ENCODE measurements around the gene TAC3. TPM values are rescaled to one million over a fixed set of nuclear protein-coding genes. Genes with fewer than 3 reads are reported as not detected.
"Not testable (repeated sequence)": the region's sequence is repeated elsewhere in the genome, so short reads cannot be mapped to it uniquely, and the experiment has no call there.

Gene TAC3
- total RNA-seq, 2 donors from 2014 or later = not detected

DNA sequence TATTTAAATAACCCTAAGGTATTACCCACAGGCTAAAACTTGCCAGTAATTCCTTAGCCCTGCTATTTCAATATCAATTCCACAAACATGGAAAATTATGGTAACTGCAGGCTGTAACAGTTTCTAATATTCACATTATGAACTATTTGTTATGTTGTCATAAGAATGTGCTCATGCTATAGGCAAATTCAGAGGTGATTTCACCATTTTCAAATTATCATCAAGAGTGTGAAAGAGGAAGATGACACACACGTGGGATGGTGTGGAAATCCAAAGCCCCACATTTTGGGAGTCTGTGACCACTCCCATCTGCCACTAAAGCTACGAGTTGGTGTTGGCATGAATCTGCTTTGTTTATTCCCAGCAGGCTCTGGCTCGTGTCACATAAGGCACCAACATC lies 39.5 kb upstream of the TAC3 start:
- no peak for DNase-seq (ENCODE audit: low spot score)
- Histone ChIP-seq H3K4me1 (replicated peaks) (no peaks in the 10 kb centered on the region), H3K36me3 (no peaks in the 10 kb centered on the region), H3K4me3 (no peak overlapping the region), H3K27me3 (replicated peaks; ENCODE audit: insufficient read depth) (no peaks in the 10 kb centered on the region), H3K27ac (no peak overlapping the region), H3K9me3 (no peaks in the 10 kb centered on the region)
- TF ChIP-seq POLR2AphosphoS5 (IDR thresholded peaks at IDR 0.05) = no peak
- TF ChIP-seq, protein P1, sequence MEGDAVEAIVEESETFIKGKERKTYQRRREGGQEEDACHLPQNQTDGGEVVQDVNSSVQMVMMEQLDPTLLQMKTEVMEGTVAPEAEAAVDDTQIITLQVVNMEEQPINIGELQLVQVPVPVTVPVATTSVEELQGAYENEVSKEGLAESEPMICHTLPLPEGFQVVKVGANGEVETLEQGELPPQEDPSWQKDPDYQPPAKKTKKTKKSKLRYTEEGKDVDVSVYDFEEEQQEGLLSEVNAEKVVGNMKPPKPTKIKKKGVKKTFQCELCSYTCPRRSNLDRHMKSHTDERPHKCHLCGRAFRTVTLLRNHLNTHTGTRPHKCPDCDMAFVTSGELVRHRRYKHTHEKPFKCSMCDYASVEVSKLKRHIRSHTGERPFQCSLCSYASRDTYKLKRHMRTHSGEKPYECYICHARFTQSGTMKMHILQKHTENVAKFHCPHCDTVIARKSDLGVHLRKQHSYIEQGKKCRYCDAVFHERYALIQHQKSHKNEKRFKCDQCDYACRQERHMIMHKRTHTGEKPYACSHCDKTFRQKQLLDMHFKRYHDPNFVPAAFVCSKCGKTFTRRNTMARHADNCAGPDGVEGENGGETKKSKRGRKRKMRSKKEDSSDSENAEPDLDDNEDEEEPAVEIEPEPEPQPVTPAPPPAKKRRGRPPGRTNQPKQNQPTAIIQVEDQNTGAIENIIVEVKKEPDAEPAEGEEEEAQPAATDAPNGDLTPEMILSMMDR (IDR thresholded peaks at IDR 0.05) = no peak
- no peak for TF ChIP-seq POLR2A (IDR thresholded peaks at IDR 0.05)
- 64% methylated on average over 3 of the region's 3 CpGs for WGBS
- intact Hi-C loops (cut with DNase I) = loop anchor here (5.0 kb wide), 1 partner anchor 49 kb away; the partner anchor contains the start of gene ZBTB39

DNA sequence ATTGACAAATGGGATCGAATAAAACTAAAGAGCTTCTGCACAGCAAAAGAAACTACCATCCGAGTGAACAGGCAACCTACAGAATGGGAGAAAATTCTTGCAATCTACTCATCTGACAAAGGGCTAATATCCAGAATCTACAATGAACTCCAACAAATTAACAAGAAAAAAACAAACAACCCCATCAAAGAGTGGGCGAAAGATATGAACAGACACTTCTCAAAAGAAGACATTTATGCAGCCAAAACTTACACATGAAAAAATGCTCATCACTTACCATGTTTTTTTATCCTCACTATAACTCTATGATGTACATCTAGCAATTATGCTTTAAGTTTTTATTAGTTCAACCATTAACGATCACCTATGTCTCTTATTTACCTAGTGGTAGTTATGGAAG lies 37.6 kb upstream of the TAC3 start:
- H3K27ac ChIP-seq; H3K27me3 ChIP-seq (replicated peaks; ENCODE audit: insufficient read depth); H3K36me3 ChIP-seq; intact Hi-C loops (cut with DNase I); H3K9me3 ChIP-seq; DNase-seq (ENCODE audit: low spot score); H3K4me1 ChIP-seq (replicated peaks); H3K4me3 ChIP-seq: not testable (repeated sequence)
- 91% methylated on average over 4 of the region's 4 CpGs for WGBS

DNA sequence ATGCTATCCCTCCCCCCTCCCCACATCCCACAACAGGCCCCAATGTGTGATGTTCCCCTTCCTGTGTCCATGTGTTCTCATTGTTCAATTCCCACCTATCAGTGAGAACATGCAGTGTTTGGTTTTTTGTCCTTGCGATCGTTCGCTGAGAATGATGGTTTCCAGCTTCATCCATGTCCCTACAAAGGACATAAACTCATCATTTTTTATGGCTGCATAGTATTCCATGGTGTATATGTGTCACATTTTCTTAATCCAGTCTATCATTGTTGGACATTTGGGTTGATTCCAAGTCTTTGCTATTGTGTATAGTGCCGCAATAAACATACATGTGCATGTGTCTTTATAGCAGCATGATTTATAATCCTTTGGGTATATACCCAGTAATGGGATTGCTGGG lies 36.8 kb upstream of the TAC3 start:
- H3K27ac ChIP-seq; intact Hi-C loops (cut with DNase I); H3K9me3 ChIP-seq; H3K4me1 ChIP-seq (replicated peaks); DNase-seq (ENCODE audit: low spot score); H3K4me3 ChIP-seq; H3K27me3 ChIP-seq (replicated peaks; ENCODE audit: insufficient read depth); H3K36me3 ChIP-seq: not testable (repeated sequence)
- WGBS = 98% methylated on average over 4 of the region's 4 CpGs

DNA sequence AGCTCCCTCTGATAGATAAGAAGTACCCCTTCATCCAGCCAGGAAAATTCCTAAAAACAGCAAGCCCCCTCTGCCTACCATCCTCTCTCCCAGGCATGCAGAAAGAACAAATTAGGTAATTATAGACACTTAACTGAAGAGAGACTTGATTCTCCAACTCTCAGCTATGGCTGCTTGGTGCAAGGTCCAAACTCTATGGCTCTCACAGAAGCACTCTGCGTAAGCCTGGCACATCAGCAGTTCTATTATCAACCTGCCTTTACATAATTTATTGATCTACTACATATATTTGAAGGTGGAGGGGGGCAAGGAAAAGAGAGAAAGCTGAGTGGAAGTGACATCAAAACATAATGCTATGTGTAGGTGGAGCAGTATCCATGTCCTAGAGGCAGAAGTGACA lies 34.7 kb upstream of the TAC3 start:
- Histone ChIP-seq H3K9me3 (no peaks in the 10 kb centered on the region), H3K27me3 (replicated peaks; ENCODE audit: insufficient read depth) (no peaks in the 10 kb centered on the region), H3K4me1 (replicated peaks) (no peaks in the 10 kb centered on the region), H3K4me3 (no peak overlapping the region), H3K27ac (no peak overlapping the region), H3K36me3 (no peaks in the 10 kb centered on the region)
- no peak for DNase-seq (ENCODE audit: low spot score)
- intact Hi-C loops (cut with DNase I) = no loop called here
- TF ChIP-seq POLR2AphosphoS5 (IDR thresholded peaks at IDR 0.05) = no peak
- TF ChIP-seq, protein P1 (IDR thresholded peaks at IDR 0.05) = no peak
- TF ChIP-seq POLR2A (IDR thresholded peaks at IDR 0.05) = no peak
- WGBS = 92% methylated on average over 1 of the region's 1 CpG

DNA sequence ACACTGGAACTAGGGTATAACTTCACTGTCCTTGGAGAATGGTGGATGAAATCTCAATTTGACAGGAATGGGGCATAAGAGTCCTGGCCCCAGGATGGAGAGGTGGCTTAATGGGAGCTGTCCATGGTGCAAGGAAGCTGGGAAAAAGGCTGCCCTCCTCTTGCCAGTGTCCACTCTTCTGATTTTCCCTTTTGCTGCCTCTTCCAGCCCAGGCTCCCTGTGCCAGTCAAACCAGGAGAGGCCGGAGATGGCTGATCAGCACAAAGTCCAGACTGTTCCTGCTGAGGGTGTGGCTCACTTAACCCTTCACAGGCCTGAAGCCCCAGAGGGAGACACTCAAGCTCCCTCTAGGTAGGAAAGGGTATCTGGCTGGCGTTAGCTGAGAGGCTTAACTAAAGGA lies 33.6 kb upstream of the TAC3 start, which contains the start of gene MYO1A:
Gene MYO1A, minus strand, starts transcription at position 240 of the 400 bp plus-strand sequence. CDS start 1,806 bp downstream, outside the sequence.
- Histone ChIP-seq H3K27me3 (replicated peaks; ENCODE audit: insufficient read depth) (no peaks in the 10 kb centered on the region), H3K36me3 (no peaks in the 10 kb centered on the region), H3K4me1 (replicated peaks) (no peaks in the 10 kb centered on the region), H3K9me3 (no peaks in the 10 kb centered on the region), H3K27ac (no peak within 1 kb of the TSS), H3K4me3 (no peak within 1 kb of the TSS)
- DNase-seq (ENCODE audit: low spot score) = no peak
- TF ChIP-seq, protein P1 (IDR thresholded peaks at IDR 0.05) = no peak
- TF ChIP-seq POLR2AphosphoS5 (IDR thresholded peaks at IDR 0.05) = no peak
- no peak for TF ChIP-seq POLR2A (IDR thresholded peaks at IDR 0.05)
- intact Hi-C loops (cut with DNase I) = no loop called here
- WGBS = 26% methylated on average over 2 of the region's 2 CpGs

DNA sequence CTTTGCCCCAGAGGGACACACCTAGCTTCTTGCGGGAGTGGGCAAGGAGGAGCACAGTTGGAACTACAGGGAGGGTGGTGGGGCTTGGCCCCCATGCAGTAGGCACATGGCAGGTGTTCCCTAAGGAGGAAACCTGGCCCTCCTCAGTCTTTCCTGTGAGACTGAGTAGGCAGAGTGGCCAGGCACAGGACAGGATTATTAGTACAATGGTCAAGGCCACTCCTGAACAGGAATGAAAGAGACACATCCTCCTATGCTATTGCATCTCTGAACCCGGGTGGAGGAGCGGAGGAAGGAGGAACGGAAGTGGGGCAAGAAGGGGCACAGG lies 32.8 kb upstream of the TAC3 start:
- no peaks in the 10 kb centered on the region for H3K36me3 ChIP-seq
- H3K9me3 ChIP-seq = no peaks in the 10 kb centered on the region
- TF ChIP-seq, protein P1 (IDR thresholded peaks at IDR 0.05) = no peak
- TF ChIP-seq POLR2AphosphoS5 (IDR thresholded peaks at IDR 0.05) = no peak
- no peak for TF ChIP-seq POLR2A (IDR thresholded peaks at IDR 0.05)
- H3K4me1 ChIP-seq (replicated peaks) = no peaks in the 10 kb centered on the region
- DNase-seq (ENCODE audit: low spot score) = no peak
- H3K27ac ChIP-seq = no peak overlapping the region
- intact Hi-C loops (cut with DNase I) = no loop called here
- 82% methylated on average over 4 of the region's 4 CpGs for WGBS
- no peaks in the 10 kb centered on the region for H3K27me3 ChIP-seq (replicated peaks; ENCODE audit: insufficient read depth)
- no peak overlapping the region for H3K4me3 ChIP-seq

Data from prostate gland (tissue), 2 donors.